Mesendoderm (in vitro differentiated cells): ENCODE measurements around the gene LANCL1.

Experiments
- DNase-seq: peaks from one replicate; pipeline ENCODE4 v3.0.0; 2013
- H2AK5ac ChIP-seq: 2 replicates; pipeline ENCODE4 v1.6.1; 2013; ENCODE audit warnings: low read length, inconsistent platforms
- H2BK120ac ChIP-seq: 2 replicates; pipeline ENCODE4 v1.6.1; 2013; ENCODE audit warnings: low read depth, mild to moderate bottlenecking, low read length, moderate library complexity, mixed read lengths
- H2BK15ac ChIP-seq: replicated peaks from 2 replicates; pipeline ENCODE4 v1.6.1; 2013; ENCODE audit warnings: low read depth, mild to moderate bottlenecking, moderate library complexity
- H2BK5ac ChIP-seq: 2 replicates; pipeline ENCODE4 v1.6.1; 2013; ENCODE audit warnings: low read length, inconsistent platforms
- H3K18ac ChIP-seq: 2 replicates; pipeline ENCODE4 v1.6.1; 2013; ENCODE audit warnings: mild to moderate bottlenecking, low read length, mixed read lengths
- H3K23ac ChIP-seq: one replicate; pipeline ENCODE4 v1.6.1; 2013; ENCODE audit warnings: low read length
- H3K27ac ChIP-seq: 2 replicates; pipeline ENCODE4 v1.5.1; 2013; ENCODE audit warnings: low read depth, mild to moderate bottlenecking, inconsistent platforms, low read length, moderate library complexity
- H3K27me3 ChIP-seq: 2 replicates; pipeline ENCODE4 v1.6.1; 2013; ENCODE audit warnings: low read length, control low read depth, mild to moderate bottlenecking, inconsistent platforms; ENCODE audit not compliant: insufficient read depth, poor library complexity
- H3K36me3 ChIP-seq: 2 replicates; pipeline ENCODE4 v1.6.1; 2013; ENCODE audit warnings: low read length, inconsistent platforms; ENCODE audit not compliant: control insufficient read depth, insufficient read depth
- H3K4ac ChIP-seq: one replicate; pipeline ENCODE4 v1.6.1; 2013; ENCODE audit warnings: low read depth, mild to moderate bottlenecking, low read length, moderate library complexity
- H3K4me1 ChIP-seq: 2 replicates; pipeline ENCODE4 v1.6.1; 2013; ENCODE audit warnings: low read depth, low read length, inconsistent platforms; ENCODE audit not compliant: control insufficient read depth
- H3K4me2 ChIP-seq: 2 replicates; pipeline ENCODE4 v1.6.1; 2013; ENCODE audit warnings: low read length
- H3K4me3 ChIP-seq: 2 replicates; pipeline ENCODE4 v1.5.1; 2013; ENCODE audit warnings: mild to moderate bottlenecking, low read length
- H3K56ac ChIP-seq: one replicate; pipeline ENCODE4 v1.6.1; 2013; ENCODE audit warnings: low read length
- H3K79me1 ChIP-seq: 2 replicates; pipeline ENCODE4 v1.6.1; 2013; ENCODE audit warnings: low read length, inconsistent platforms
- H3K79me2 ChIP-seq: 2 replicates; pipeline ENCODE4 v1.6.1; 2013; ENCODE audit warnings: mild to moderate bottlenecking, low read length; ENCODE audit not compliant: control insufficient read depth, insufficient read depth
- H3K9ac ChIP-seq: 2 replicates; pipeline ENCODE4 v1.6.1; 2013; ENCODE audit warnings: low read length, inconsistent platforms
- H4K5ac ChIP-seq: one replicate; pipeline ENCODE4 v1.6.1; 2013; ENCODE audit warnings: low read length
- H4K8ac ChIP-seq: one replicate; pipeline ENCODE4 v1.6.1; 2013; ENCODE audit warnings: low read depth, mild to moderate bottlenecking, control low read depth, low read length, moderate library complexity
- WGBS: extraction: QIAGEN DNeasy Blood & Tissue Kit; methylation state at CpG from one replicate; pipeline ENCODE4 v1.1.7; 2013; ENCODE audit warnings: low lambda C conversion rate, missing lambda C conversion rate; ENCODE audit not compliant: insufficient coverage; ENCODE audit errors: extremely low coverage; 5-methylcytosine and 5-hydroxymethylcytosine counted together

Gene LANCL1

DNA sequence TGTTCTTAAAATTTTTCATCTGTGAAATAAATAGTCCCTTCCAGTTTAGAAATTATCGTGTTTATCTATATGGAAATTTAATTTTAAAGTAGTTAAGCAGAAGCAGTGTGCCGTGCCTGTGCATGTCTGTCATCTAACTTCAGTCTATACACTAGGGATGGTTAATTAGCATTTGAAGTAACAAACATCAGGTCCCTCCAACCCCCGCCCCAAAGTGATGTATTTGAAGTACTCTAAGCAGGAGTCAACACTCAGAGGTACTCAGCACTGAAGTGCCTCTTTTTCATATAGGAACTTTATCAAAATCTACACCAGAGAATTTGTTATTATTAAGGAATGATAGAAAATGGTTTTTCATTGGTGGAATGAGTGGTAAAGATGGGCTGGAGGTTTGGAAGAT, 33.0 kb downstream of the LANCL1 start:
- no peak overlapping the region for H2BK120ac ChIP-seq
- no peak overlapping the region for H2BK15ac ChIP-seq
- H3K79me2 ChIP-seq = no peaks in the 10 kb centered on the region
- no CpG with 5 or more reads among the region's 3 CpGs for WGBS
- H3K36me3 ChIP-seq = no peaks in the 10 kb centered on the region
- no peaks in the 10 kb centered on the region for H3K4me1 ChIP-seq
- H3K23ac ChIP-seq = no peak overlapping the region
- no peak overlapping the region for H3K4me2 ChIP-seq
- H3K4me3 ChIP-seq = no peak overlapping the region
- no peak for DNase-seq
- H3K79me1 ChIP-seq = no peaks in the 10 kb centered on the region
- H3K27ac ChIP-seq = no peak overlapping the region
- no peak overlapping the region for H3K9ac ChIP-seq
- H2BK5ac ChIP-seq = no peak overlapping the region
- no peak overlapping the region for H4K8ac ChIP-seq
- no peak overlapping the region for H3K18ac ChIP-seq
- H3K4ac ChIP-seq = no peak overlapping the region
- H2AK5ac ChIP-seq = no peak overlapping the region
- no peak overlapping the region for H4K5ac ChIP-seq
- H3K56ac ChIP-seq = no peak overlapping the region
- no peaks in the 10 kb centered on the region for H3K27me3 ChIP-seq

DNA sequence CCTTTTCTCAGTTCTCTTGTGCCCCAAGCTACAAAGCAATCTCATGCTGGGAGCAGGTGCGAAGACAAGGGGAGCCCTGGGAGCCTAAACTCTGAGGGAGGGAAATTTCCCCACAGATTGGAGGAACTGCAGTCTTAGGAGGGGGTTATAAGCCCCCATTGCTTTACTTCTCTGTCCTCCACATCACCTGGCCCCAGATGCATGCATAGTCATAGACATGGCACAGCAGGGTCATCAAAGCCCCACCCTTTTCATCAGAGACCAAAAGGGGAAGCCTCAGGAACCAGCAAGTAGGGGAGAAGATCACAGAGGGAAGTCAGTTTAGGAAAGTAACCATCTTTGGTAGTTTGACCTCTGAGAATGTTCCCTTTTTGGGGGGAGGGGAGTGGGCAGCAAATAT, 33.7 kb downstream of the LANCL1 start:
- no peak overlapping the region for H3K56ac ChIP-seq
- no peak overlapping the region for H3K18ac ChIP-seq
- no peak overlapping the region for H3K9ac ChIP-seq
- no peak overlapping the region for H2BK15ac ChIP-seq
- no peak overlapping the region for H3K23ac ChIP-seq
- no peak overlapping the region for H2AK5ac ChIP-seq
- no peaks in the 10 kb centered on the region for H3K36me3 ChIP-seq
- H3K4ac ChIP-seq = no peak overlapping the region
- no peak overlapping the region for H2BK120ac ChIP-seq
- H3K4me1 ChIP-seq = no peaks in the 10 kb centered on the region
- no peaks in the 10 kb centered on the region for H3K27me3 ChIP-seq
- no peak overlapping the region for H3K4me2 ChIP-seq
- H4K8ac ChIP-seq = no peak overlapping the region
- H3K79me1 ChIP-seq = no peaks in the 10 kb centered on the region
- no peak overlapping the region for H3K4me3 ChIP-seq
- no peaks in the 10 kb centered on the region for H3K79me2 ChIP-seq
- DNase-seq = no peak
- no peak overlapping the region for H4K5ac ChIP-seq
- H2BK5ac ChIP-seq = no peak overlapping the region
- H3K27ac ChIP-seq = no peak overlapping the region
- no CpG with 5 or more reads among the region's 1 CpG for WGBS

DNA sequence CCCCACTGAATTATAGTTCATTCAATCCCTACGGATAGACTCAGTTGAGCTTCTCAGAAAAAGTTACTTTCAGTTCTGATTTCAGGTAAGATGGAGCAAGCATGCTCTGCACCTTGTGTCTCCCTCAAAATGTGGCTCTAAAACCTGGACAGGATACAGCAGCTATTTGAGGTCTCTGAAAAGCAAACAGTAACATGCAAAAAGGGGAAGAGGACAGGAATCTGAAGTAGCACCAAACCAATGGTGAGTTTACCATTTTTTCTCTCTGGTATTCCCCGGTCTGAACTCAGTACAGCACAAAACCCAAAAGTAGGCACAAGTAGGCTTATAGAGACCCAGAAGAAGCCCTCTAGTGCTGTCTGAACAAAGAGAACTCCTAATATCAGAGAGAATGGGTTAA, 34.1 kb downstream of the LANCL1 start:
- H4K5ac ChIP-seq = no peak overlapping the region
- H3K18ac ChIP-seq = no peak overlapping the region
- H3K79me1 ChIP-seq = no peaks in the 10 kb centered on the region
- H3K4me1 ChIP-seq = no peaks in the 10 kb centered on the region
- no peak overlapping the region for H3K56ac ChIP-seq
- no peak overlapping the region for H2AK5ac ChIP-seq
- no peak overlapping the region for H3K9ac ChIP-seq
- H2BK15ac ChIP-seq = no peak overlapping the region
- H4K8ac ChIP-seq = no peak overlapping the region
- H3K4ac ChIP-seq = no peak overlapping the region
- no peak overlapping the region for H3K4me3 ChIP-seq
- no peaks in the 10 kb centered on the region for H3K79me2 ChIP-seq
- H3K27ac ChIP-seq = no peak overlapping the region
- H3K36me3 ChIP-seq = no peaks in the 10 kb centered on the region
- H3K23ac ChIP-seq = no peak overlapping the region
- no peaks in the 10 kb centered on the region for H3K27me3 ChIP-seq
- H3K4me2 ChIP-seq = no peak overlapping the region
- no CpG with 5 or more reads among the region's 2 CpGs for WGBS
- no peak overlapping the region for H2BK5ac ChIP-seq
- H2BK120ac ChIP-seq = no peak overlapping the region
- no peak for DNase-seq

GRCh38 chr2:210440206-210440605, 36.4 kb downstream of the LANCL1 start:
- no peaks in the 10 kb centered on the region for H3K36me3 ChIP-seq
- H3K79me2 ChIP-seq = no peaks in the 10 kb centered on the region
- H3K9ac ChIP-seq = no peak overlapping the region
- H3K4me2 ChIP-seq = no peak overlapping the region
- H2BK120ac ChIP-seq = no peak overlapping the region
- H2BK5ac ChIP-seq = no peak overlapping the region
- no peak overlapping the region for H3K27ac ChIP-seq
- no peaks in the 10 kb centered on the region for H3K4me1 ChIP-seq
- no peak overlapping the region for H4K8ac ChIP-seq
- H3K23ac ChIP-seq = no peak overlapping the region
- H3K79me1 ChIP-seq = no peaks in the 10 kb centered on the region
- no peak overlapping the region for H3K4me3 ChIP-seq
- H3K56ac ChIP-seq = no peak overlapping the region
- no peak overlapping the region for H3K18ac ChIP-seq
- H3K4ac ChIP-seq = no peak overlapping the region
- H3K27me3 ChIP-seq = no peaks in the 10 kb centered on the region
- H2AK5ac ChIP-seq = no peak overlapping the region
- no peak overlapping the region for H2BK15ac ChIP-seq
- H4K5ac ChIP-seq = no peak overlapping the region
- WGBS = no CpG with 5 or more reads among the region's 3 CpGs
- no peak for DNase-seq

GRCh38 chr2:210435439-210435838, 41.1 kb downstream of the LANCL1 start:
- Histone ChIP-seq H3K36me3 (peaks cover 1% of the 10 kb centered on the region), H2BK15ac (no peak overlapping the region)

DNA sequence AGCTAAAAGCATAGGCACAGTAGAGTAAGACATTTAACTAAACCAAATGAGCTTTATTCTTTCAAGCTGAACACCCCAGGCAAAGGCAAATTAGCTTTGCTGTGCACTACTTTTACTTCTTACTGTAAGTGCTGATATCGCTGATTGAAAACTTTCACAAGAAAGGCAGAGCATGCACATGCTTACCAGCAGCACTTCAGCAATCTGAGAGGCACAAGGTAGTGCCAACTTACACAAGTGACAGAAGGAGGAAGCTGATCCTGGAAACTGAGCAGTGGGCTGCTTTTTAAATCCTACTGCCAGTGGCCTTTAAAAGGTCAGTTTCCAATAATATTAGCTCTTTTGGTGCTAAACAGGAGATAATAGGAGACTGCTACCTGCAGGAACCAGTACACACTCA, 43.9 kb downstream of the LANCL1 start:
- no peaks in the 10 kb centered on the region for H3K27me3 ChIP-seq
- H3K4ac ChIP-seq = no peak overlapping the region
- H4K8ac ChIP-seq = no peak overlapping the region
- no peaks in the 10 kb centered on the region for H3K79me2 ChIP-seq
- no peak overlapping the region for H3K18ac ChIP-seq
- WGBS = no CpG with 5 or more reads among the region's 1 CpG
- no peak overlapping the region for H3K4me2 ChIP-seq
- H2BK120ac ChIP-seq = no peak overlapping the region
- no peak overlapping the region for H3K27ac ChIP-seq
- no peaks in the 10 kb centered on the region for H3K4me1 ChIP-seq
- H3K4me3 ChIP-seq = no peak overlapping the region
- H2BK5ac ChIP-seq = no peak overlapping the region
- no peak for DNase-seq
- H3K9ac ChIP-seq = no peak overlapping the region
- H4K5ac ChIP-seq = no peak overlapping the region
- H3K79me1 ChIP-seq = no peaks in the 10 kb centered on the region
- no peak overlapping the region for H3K56ac ChIP-seq
- no peak overlapping the region for H2AK5ac ChIP-seq
- H3K36me3 ChIP-seq = peaks cover 1% of the 10 kb centered on the region
- no peak overlapping the region for H2BK15ac ChIP-seq
- no peak overlapping the region for H3K23ac ChIP-seq

More at GRCh38 chr2:210435439-210435838, 41.1 kb downstream of the LANCL1 start:
- no peak overlapping the region for H4K8ac ChIP-seq
- H3K4me1 ChIP-seq = no peaks in the 10 kb centered on the region
- no peak overlapping the region for H3K4me3 ChIP-seq
- WGBS = no CpG with 5 or more reads among the region's 1 CpG
- H3K4me2 ChIP-seq = no peak overlapping the region
- no peaks in the 10 kb centered on the region for H3K27me3 ChIP-seq
- no peak overlapping the region for H3K4ac ChIP-seq
- no peak overlapping the region for H2BK120ac ChIP-seq
- H3K27ac ChIP-seq = no peak overlapping the region
- no peak overlapping the region for H2AK5ac ChIP-seq
- no peak overlapping the region for H3K56ac ChIP-seq
- H3K79me1 ChIP-seq = no peaks in the 10 kb centered on the region
- H3K79me2 ChIP-seq = no peaks in the 10 kb centered on the region
- H3K9ac ChIP-seq = no peak overlapping the region
- H2BK5ac ChIP-seq = no peak overlapping the region
- H3K18ac ChIP-seq = no peak overlapping the region
- no peak overlapping the region for H4K5ac ChIP-seq
- no peak for DNase-seq
- H3K23ac ChIP-seq = no peak overlapping the region
